GM21619 (cell line): Measurements from ENCODE around the gene ADGRG7.

Experiments
- ATAC-seq: cut with Tn5 transposase; IDR thresholded peaks from one replicate; pipeline ENCODE4 v1.9.1; 2021; ENCODE audit not compliant: unreplicated experiment

ADGRG7 gene

DNA sequence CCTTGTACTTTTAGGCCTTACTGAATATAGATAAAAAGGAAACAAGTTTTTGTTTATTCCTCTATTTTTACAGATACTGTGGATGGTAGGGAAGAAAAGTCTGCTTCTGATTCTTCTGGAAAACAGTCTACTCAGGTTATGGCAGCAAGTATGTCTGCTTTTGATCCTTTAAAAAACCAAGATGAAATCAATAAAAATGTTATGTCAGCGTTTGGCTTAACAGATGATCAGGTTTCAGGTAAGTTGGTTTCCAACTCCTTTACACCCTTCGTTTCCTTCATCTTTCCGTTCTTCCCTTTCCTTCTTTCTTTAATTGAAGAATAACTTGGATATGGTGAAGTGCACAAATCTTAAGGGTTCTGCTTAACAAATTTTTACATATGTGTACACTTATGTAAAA is 123.0 kb downstream of the ADGRG7 start:
- ATAC-seq, result no peak

DNA sequence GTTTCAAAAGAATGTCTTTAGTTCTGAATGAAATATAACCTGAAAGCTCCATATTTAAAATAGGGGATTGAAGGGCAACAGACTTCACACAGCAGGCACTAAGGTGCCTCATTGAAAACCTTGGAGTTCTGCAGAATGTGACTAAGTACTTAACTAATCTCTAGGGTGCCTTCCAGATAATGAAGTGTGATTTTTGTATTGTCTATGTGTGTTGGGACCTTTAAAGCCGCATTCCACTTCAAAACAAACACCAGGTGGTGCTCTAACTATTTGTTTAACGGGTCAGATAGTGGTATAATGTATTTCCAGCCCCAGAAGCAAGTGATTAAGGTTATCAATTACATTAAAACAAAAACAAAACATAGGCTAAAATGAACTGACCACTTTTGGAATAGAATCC is 127.9 kb downstream of the ADGRG7 start:
- ATAC-seq, result no peak

DNA sequence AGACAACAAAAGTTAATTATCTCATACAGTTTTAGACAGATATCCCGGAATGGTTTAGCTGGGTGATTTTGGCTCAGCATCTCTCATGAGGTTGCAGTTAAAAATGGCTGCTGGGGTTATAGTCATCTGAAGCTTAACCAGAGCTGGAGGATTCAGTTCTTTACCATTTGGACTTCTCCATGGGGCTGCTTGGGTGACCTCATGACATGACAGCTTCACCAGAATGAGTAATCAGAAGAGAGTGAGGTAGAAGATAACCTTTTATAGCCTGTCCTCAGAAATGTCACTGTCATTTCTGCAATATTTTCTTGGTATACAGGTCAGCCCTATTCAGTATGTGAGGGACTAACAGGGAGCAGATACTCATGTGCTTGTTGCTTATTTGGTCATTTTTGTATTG is 130.8 kb downstream of the ADGRG7 start:
- no peak for ATAC-seq

- no peak for ATAC-seq
Measured at GRCh38 chr3:100743535-100743934, 134.1 kb downstream of the ADGRG7 start.

GRCh38 chr3:100744671-100745070 is 135.3 kb downstream of the ADGRG7 start:
- ATAC-seq, result no peak
